HCT116 (cell line): ENCODE measurements around the gene TAOK3. TPM values are rescaled to one million over a fixed set of nuclear protein-coding genes. Genes with fewer than 3 reads are reported as not detected.

Experiments
- ATAC-seq: fragments of 200-7000 bp; cut with Tn5 transposase; 2 replicates; pipeline ENCODE4 v1.9.1; 2020; ENCODE audit warnings: mild to moderate bottlenecking, moderate library complexity
- BruUV-seq: library from RNA; stranded (reverse); fragments of 400-500 nt; replicated peaks from 2 replicates; lab custom pipeline; 2021; lab: Mats Ljungman, UMichigan
- CTCF ChIA-PET: fragments of 300-600 bp; sonication (Branson Sonifier 250); formaldehyde crosslinking; loops from one replicate; lab custom pipeline; 2021; ENCODE audit warnings: antibody characterized with exemption; lab: Charles Lee
- POLR2A ChIA-PET: fragments of 300-600, 350-600 bp; sonication (Branson Sonifier 250); formaldehyde crosslinking; loops from one replicate; lab custom pipeline; 2021; ENCODE audit warnings: antibody characterized with exemption; lab: Charles Lee
- RAD21 ChIA-PET, 2 experiments: fragments of 300-600 bp; sonication (Branson Sonifier 250); formaldehyde crosslinking; loops; one replicate each; lab custom pipeline; 2023; ENCODE audit warnings: low total read pairs in 2 of 2; ENCODE audit not compliant: uncharacterized antibody in 2 of 2, unreplicated experiment in 2 of 2, low non-redundant PET in 1 of 2; lab: Charles Lee
- DNase-seq: peaks from one replicate; pipeline ENCODE4 v3.0.0-alpha.2; 2010; ENCODE audit warnings: low read depth, low spot score
- H2AFZ ChIP-seq: fragments of 200-600 bp; shearing (Covaris generic), sonication (generic); 2 replicates; pipeline ENCODE4 v1.6.1; 2017; ENCODE audit warnings: low read depth, mixed run types, mixed read lengths, antibody characterized with exemption, low read length; ENCODE audit not compliant: poor library complexity, severe bottlenecking
- H3K27ac ChIP-seq: 2 replicates; pipeline ENCODE4 v1.5.1; 2012; ENCODE audit warnings: low read depth, low read length
- H3K27me3 ChIP-seq: fragments of 200-600 bp; sonication (generic); 2 replicates; pipeline ENCODE4 v1.6.1; 2016; ENCODE audit warnings: mixed run types, low read length, mixed read lengths; ENCODE audit not compliant: insufficient read depth
- H3K36me3 ChIP-seq, 2 experiments: fragments of 200-500 bp in 1 of 2; fragments of 200-600 bp in 1 of 2; sonication (Bioruptor generic) in 1 of 2; sonication (generic) in 1 of 2; 2 replicates each; pipeline versions ENCODE4 v1.5.1 to v1.6.1; 2014 to 2016; ENCODE audit warnings: low read length in 2 of 2, inconsistent platforms in 1 of 2, mixed read lengths in 1 of 2, mixed run types in 1 of 2; ENCODE audit not compliant: insufficient read depth in 2 of 2, control insufficient read depth in 1 of 2
- H3K4me1 ChIP-seq, 2 experiments: fragments of 200-600 bp in 1 of 2; sonication (generic) in 1 of 2; 2 replicates each; pipeline versions ENCODE4 v1.5.1 to v1.6.1; 2012 to 2017; ENCODE audit warnings: low read length in 2 of 2, inconsistent platforms in 1 of 2, mild to moderate bottlenecking in 1 of 2, mixed read lengths in 1 of 2, mixed run types in 1 of 2, moderate library complexity in 1 of 2; ENCODE audit not compliant: insufficient read depth in 2 of 2, control insufficient read depth in 1 of 2
- H3K4me2 ChIP-seq: fragments of 200-600 bp; sonication (generic); 2 replicates; pipeline ENCODE4 v1.6.1; 2017; ENCODE audit warnings: mixed run types, low read length, mixed read lengths
- H3K4me3 ChIP-seq, 2 experiments: fragments of 200-600 bp in 1 of 2; sonication (generic) in 1 of 2; replicated peaks in 1 of 2; 2 replicates each; pipeline ENCODE4 v1.5.1; 2011 to 2016; ENCODE audit warnings: low read length in 2 of 2, control low read depth in 1 of 2, low read depth in 1 of 2, mild to moderate bottlenecking in 1 of 2, mixed read lengths in 1 of 2, mixed run types in 1 of 2
- H3K79me2 ChIP-seq: fragments of 200-600 bp; sonication (generic); 2 replicates; pipeline ENCODE4 v1.6.1; 2017; ENCODE audit warnings: mild to moderate bottlenecking, mixed run types, low read length, moderate library complexity, mixed read lengths; ENCODE audit not compliant: insufficient read depth
- H3K9ac ChIP-seq: fragments of 200-600 bp; sonication (generic); 2 replicates; pipeline ENCODE4 v1.6.1; 2016; ENCODE audit warnings: low read length, mixed read lengths
- H3K9me2 ChIP-seq: fragments of 200-600 bp; sonication (generic), shearing (Covaris generic); 2 replicates; pipeline ENCODE4 v1.6.1; 2017; ENCODE audit warnings: mixed run types, mild to moderate bottlenecking, moderate library complexity; ENCODE audit not compliant: insufficient read depth
- H3K9me3 ChIP-seq, 2 experiments: fragments of 200-500 bp in 1 of 2; fragments of 200-600 bp in 1 of 2; sonication (Bioruptor generic) in 1 of 2; sonication (generic) in 1 of 2; 2 replicates each; pipeline ENCODE4 v1.6.1; 2014 to 2017; ENCODE audit warnings: low read length in 2 of 2, mixed read lengths in 2 of 2, inconsistent platforms in 1 of 2, low read depth in 1 of 2, mild to moderate bottlenecking in 1 of 2, mixed run types in 1 of 2, moderate library complexity in 1 of 2; ENCODE audit not compliant: control insufficient read depth in 1 of 2, insufficient read depth in 1 of 2
- H4K20me1 ChIP-seq: fragments of 200-600 bp; sonication (generic), shearing (Covaris generic); 2 replicates; pipeline ENCODE4 v1.6.1; 2017; ENCODE audit warnings: mixed run types, mild to moderate bottlenecking, moderate library complexity; ENCODE audit not compliant: insufficient read depth
- CBX3 ChIP-seq: IDR thresholded peaks from 2 replicates; pipeline ENCODE4 v1.6.1; 2012; ENCODE audit warnings: low read depth
- CEBPB ChIP-seq: IDR thresholded peaks from 2 replicates; pipeline ENCODE4 v1.6.1; 2012; ENCODE audit warnings: low read depth
- EGR1 ChIP-seq: IDR thresholded peaks from 2 replicates; pipeline ENCODE4 v1.6.1; 2012; ENCODE audit warnings: low read depth
- EZH2 ChIP-seq: fragments of 200-600 bp; sonication (generic); IDR thresholded peaks from 2 replicates; pipeline ENCODE4 v1.6.1; 2017; ENCODE audit warnings: antibody characterized with exemption, mixed run types
- EZH2phosphoT487 ChIP-seq: fragments of 200-600 bp; IDR thresholded peaks from 2 replicates; pipeline ENCODE4 v1.6.1; 2018; ENCODE audit warnings: antibody characterized with exemption, borderline replicate concordance
- FOSL1 ChIP-seq: IDR thresholded peaks from 2 replicates; pipeline ENCODE4 v1.6.1; 2012; ENCODE audit warnings: low read depth
- POLR2AphosphoS5 ChIP-seq: IDR thresholded peaks from 2 replicates; pipeline ENCODE4 v1.6.1; 2011; ENCODE audit warnings: mild to moderate bottlenecking, low read depth, low read length, moderate library complexity
- RAD21 ChIP-seq: IDR thresholded peaks from 2 replicates; pipeline ENCODE4 v1.6.1; 2012; ENCODE audit warnings: low read depth, mild to moderate bottlenecking
- SIN3A ChIP-seq: IDR thresholded peaks from 2 replicates; pipeline ENCODE4 v1.6.1; 2012; ENCODE audit warnings: low read depth
- SP1 ChIP-seq: IDR thresholded peaks from 2 replicates; pipeline ENCODE4 v1.6.1; 2012; ENCODE audit warnings: low read depth
- SRF ChIP-seq: IDR thresholded peaks from 2 replicates; pipeline ENCODE4 v1.6.1; 2012; ENCODE audit warnings: low read depth
- TCF7L2 ChIP-seq: IDR thresholded peaks from 2 replicates; pipeline ENCODE4 v1.7.0; 2011; ENCODE audit warnings: borderline replicate concordance, inconsistent platforms; ENCODE audit not compliant: insufficient read depth, insufficient read length; ENCODE audit errors: extremely low read depth
- YY1 ChIP-seq: IDR thresholded peaks from 2 replicates; pipeline ENCODE4 v1.6.1; 2011; ENCODE audit warnings: low read length, low read depth, moderate library complexity, mild to moderate bottlenecking; ENCODE audit not compliant: insufficient replicate concordance; ENCODE audit errors: extremely low read depth
- ZFX ChIP-seq: fragments of 450-650 bp; IDR thresholded peaks from 2 replicates; pipeline ENCODE4 v1.6.1; 2017
- ZNF274 ChIP-seq: fragments of 200-500 bp; sonication (Bioruptor generic); IDR thresholded peaks from 2 replicates; pipeline ENCODE4 v1.6.1; 2014; ENCODE audit warnings: mild to moderate bottlenecking, low read depth, low read length, inconsistent platforms
- intact Hi-C: fragments of 100-400 bp; cut with micrococcal nuclease; formaldehyde crosslinking; loops from 2 replicates; pipeline ENCODE4 v1.10.0; 2022
- total RNA-seq: library from RNA; stranded (reverse); gene quantifications from one replicate; pipeline ENCODE4 v1.2.1, GENCODE V29; 2021; ENCODE audit not compliant: unreplicated experiment
- TF ChIP-seq, protein P1 (sequence below): IDR thresholded peaks from 2 replicates; pipeline ENCODE4 v1.6.1; 2012
- TF ChIP-seq, protein P2 (sequence below): IDR thresholded peaks from 2 replicates; pipeline ENCODE4 v1.6.1; 2011; ENCODE audit warnings: mild to moderate bottlenecking, low read length, moderate library complexity; ENCODE audit not compliant: insufficient replicate concordance; ENCODE audit errors: extremely low read depth

Gene TAOK3
- total RNA-seq, 1 experiment from 2014 or later, result 10.5 TPM

DNA sequence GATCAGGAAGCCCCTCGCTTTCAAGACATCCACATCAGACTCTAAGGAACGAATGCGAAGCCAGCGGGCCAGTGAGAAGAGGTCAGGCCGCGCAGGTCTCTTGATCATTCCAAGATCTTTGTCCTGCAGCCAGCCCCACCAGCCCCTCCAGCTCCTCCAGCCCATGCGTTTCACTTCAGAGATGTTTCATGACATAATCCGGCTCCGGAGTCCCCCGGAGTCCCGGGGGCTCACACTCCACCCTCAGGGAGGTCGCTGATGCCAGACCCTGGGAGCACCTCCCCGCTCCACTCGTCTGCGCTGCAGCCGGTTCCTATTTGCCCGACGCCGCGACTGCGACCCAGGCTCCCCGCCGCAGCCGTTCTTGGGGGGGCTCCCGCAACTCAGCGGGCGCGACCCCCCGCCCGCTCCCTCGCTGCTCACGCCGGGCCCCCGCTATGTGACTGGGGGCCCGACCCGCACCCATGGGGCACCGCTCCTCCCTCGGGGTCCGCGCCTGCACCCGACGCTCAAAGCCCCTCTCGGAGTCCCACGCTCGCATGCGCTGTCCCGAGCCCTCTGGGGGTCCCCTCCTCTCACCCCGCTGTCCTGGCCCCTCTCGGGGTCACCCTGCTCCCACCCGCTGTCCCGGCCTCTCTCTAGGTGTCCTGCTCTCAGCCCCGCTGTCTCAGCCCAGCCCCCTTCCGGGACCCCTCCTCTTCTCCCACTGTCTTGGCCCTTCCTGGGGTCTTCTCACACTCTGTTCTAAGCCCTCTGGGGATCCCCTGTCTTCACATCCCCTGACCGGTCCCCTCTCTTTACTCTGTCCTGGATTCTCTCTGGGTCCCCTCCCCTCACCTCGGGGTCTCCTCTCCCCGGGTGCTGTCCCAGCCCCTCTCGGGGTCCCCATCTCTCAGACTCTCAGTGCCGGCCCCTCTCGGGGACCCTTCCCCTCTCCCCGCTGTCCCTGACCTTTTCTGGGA is 1.1 kb downstream of the TAOK3 start:
- Histone ChIP-seq H3K27ac (no peak overlapping the region), H3K27me3 (no peaks in the 10 kb centered on the region), H3K4me2 (peak overlapping the region; percentile 82), H3K79me2 (no peaks in the 10 kb centered on the region; the same call in 1 of the 2 replicates), H4K20me1 (no peaks in the 10 kb centered on the region), H3K9me2 (no peaks in the 10 kb centered on the region), H3K36me3 (no peaks in the 10 kb centered on the region), H3K9me3 (no peaks in the 10 kb centered on the region), H3K9ac (peak overlapping the region; percentile 72), H3K4me3 (peak overlapping the region; percentile 83 to 89), H3K4me1 (peaks cover 0 to 26% of the 10 kb centered on the region in 2 experiments; a peak in 3 of 4 replicates), H2AFZ (no peak overlapping the region)
- ATAC-seq, result no peak
- BruUV-seq, result no TSS peak
- TF ChIP-seq, protein P1, sequence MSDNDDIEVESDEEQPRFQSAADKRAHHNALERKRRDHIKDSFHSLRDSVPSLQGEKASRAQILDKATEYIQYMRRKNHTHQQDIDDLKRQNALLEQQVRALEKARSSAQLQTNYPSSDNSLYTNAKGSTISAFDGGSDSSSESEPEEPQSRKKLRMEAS, result no peak
- TF ChIP-seq FOSL1, result no peak
- TF ChIP-seq SP1, result no peak
- no peak for TF ChIP-seq ZFX
- no peak for TF ChIP-seq EZH2phosphoT487
- TF ChIP-seq RAD21, result no peak
- no peak for TF ChIP-seq SRF
- no peak for TF ChIP-seq ZNF274
- no peak for TF ChIP-seq TCF7L2
- intact Hi-C loops, result no loop called here
- ChIA-PET RAD21 (no interaction called here), POLR2A (no interaction called here), CTCF (interaction anchor here (1.0 to 1.2 kb wide), 2 partner anchors 14 to 187 kb away, joined by 3 to 4 read pairs; no protein-coding TSS in a partner anchor)
- DNase-seq, result no peak

DNA sequence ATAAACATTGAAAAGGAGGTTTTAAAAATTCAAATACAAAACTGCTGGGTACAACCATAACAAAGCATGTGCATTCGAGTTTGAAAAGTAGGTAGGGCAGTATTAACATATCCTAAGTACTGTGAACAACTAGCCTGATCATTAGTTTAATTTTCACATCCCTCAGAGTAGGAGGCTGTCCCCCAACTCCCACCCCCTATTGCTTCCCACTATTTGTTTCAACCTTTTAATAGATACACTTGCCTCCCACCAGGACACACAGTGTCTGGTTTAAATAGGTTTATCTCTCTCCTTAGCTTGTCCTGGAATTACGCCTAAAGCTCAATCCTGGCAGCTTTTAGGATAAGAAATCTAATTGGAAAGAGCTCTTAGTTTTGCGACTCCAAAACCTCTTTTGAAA is 2.1 kb downstream of the TAOK3 start:
- ChIA-PET CTCF (interaction anchor here (1.0 to 1.2 kb wide), 2 partner anchors 13 to 186 kb away, joined by 3 to 4 read pairs; no protein-coding TSS in a partner anchor), RAD21 (no interaction called here), POLR2A (no interaction called here)
- H4K20me1 ChIP-seq, result no peaks in the 10 kb centered on the region
- H3K79me2 ChIP-seq, result no peaks in the 10 kb centered on the region
- no peak for ATAC-seq
- H3K4me1 ChIP-seq, result peaks cover 0 to 22% of the 10 kb centered on the region in 2 experiments; a peak in 3 of 4 replicates
- H3K4me3 ChIP-seq, result no peak overlapping the region
- H3K27me3 ChIP-seq, result no peaks in the 10 kb centered on the region
- DNase-seq, result no peak
- no peak overlapping the region for H3K4me2 ChIP-seq
- no TSS peak for BruUV-seq
- H2AFZ ChIP-seq, result no peak overlapping the region
- no peaks in the 10 kb centered on the region for H3K36me3 ChIP-seq
- H3K9me3 ChIP-seq, result no peaks in the 10 kb centered on the region
- no peak overlapping the region for H3K27ac ChIP-seq
- H3K9ac ChIP-seq, result no peak overlapping the region
- no peaks in the 10 kb centered on the region for H3K9me2 ChIP-seq
- intact Hi-C loops, result no loop called here
- TF ChIP-seq SP1 (no peak), EZH2phosphoT487 (no peak), CBX3 (no peak), SIN3A (no peak), ZFX (no peak), POLR2AphosphoS5 (no peak), FOSL1 (no peak), EGR1 (no peak), CEBPB (no peak), SRF (no peak), EZH2 (no peak), YY1 (no peak)
- TF ChIP-seq, protein P1, result no peak
- TF ChIP-seq, protein P2, sequence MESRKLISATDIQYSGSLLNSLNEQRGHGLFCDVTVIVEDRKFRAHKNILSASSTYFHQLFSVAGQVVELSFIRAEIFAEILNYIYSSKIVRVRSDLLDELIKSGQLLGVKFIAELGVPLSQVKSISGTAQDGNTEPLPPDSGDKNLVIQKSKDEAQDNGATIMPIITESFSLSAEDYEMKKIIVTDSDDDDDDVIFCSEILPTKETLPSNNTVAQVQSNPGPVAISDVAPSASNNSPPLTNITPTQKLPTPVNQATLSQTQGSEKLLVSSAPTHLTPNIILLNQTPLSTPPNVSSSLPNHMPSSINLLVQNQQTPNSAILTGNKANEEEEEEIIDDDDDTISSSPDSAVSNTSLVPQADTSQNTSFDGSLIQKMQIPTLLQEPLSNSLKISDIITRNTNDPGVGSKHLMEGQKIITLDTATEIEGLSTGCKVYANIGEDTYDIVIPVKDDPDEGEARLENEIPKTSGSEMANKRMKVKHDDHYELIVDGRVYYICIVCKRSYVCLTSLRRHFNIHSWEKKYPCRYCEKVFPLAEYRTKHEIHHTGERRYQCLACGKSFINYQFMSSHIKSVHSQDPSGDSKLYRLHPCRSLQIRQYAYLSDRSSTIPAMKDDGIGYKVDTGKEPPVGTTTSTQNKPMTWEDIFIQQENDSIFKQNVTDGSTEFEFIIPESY, result no peak
